HG02610 (cell line): ENCODE data around the gene ESR2.
"Not testable (repeated sequence)": the region's sequence is repeated elsewhere in the genome, so short reads cannot be mapped to it uniquely, and the experiment has no call there.

Source experiments
- ATAC-seq: cut with Tn5 transposase; IDR thresholded peaks from one replicate; pipeline ENCODE4 v1.9.1; 2021; ENCODE audit warnings: mild to moderate bottlenecking, moderate library complexity; ENCODE audit not compliant: unreplicated experiment

Gene ESR2

DNA sequence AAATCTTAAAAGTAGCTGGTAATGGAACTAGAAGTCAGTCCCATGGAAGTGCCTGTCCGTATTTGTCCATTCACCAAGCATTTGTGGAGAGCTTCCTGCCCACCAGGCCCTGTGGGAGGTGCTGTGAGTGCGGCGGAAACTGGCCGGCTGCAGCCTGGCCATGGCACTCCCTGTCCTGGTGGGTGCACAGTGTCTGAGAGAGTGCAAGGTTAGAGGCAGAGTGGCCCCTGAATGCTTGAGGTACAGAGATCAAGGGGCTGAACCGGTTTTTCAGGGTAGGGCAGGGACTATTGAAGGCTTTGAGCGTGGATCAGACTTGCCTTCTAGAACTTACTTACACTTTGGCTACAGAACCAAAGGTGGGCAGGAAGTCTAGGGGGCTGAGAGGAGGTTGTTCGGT is 92.9 kb downstream of the ESR2 start:
- ATAC-seq: no peak

DNA sequence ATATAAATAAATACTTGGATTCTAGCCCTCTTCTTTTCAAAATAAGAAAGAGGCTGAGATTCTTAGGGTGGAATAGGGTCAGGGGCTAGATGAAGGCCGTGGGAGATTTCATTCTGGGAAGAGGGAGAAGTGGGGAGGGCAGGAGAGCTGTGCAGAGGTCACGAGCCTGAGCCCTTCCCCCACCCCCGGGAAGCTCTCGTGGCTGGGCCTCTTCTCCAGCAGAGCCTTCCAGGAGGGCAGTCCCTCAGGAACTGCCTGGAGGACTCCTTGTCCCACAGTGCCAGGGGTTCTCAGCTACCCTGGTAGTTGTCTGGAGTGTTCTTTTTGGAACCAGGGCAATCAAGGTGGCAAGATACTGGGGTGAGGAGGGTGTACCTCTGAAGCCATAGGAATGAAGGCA is 94.0 kb downstream of the ESR2 start:
- ATAC-seq: no peak

DNA sequence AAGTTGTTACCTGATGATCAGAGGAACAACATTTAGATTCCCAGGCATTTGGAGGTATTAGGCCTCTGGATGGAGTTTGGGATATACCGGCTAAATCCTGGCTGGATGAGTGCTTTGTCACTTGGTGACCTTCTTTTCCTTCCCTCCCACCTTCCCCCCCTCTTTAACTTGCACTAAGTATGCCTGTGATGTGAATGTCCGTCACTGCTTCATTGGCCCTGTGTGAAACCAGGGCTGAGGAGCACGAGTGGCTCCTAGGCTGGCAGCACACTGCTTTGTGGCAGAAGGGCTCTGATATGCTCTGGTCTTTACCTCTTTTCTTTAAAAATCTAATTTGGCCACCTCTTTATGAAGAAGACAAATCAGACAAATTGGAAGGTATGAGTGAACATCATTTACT is 95.7 kb downstream of the ESR2 start:
- no peak for ATAC-seq

DNA sequence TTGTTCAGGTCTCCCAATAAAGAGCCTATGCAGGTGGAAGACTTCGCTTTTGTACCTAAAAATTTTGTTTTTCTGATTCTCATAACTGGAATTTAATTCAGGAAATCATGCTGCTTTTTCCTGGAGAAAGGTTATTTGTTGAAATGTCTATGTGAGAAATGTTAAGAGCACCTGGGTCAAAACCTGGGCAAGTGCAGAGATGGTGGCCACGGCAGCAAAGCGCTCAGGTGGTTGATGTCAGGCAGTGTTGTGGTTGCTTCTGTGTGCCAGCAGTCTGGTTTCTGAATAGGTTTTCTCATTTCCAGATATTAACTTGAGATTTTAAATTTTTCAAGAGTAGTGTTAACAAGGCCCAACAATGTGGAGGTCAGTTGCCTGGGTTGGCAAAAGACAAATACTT is 96.2 kb downstream of the ESR2 start:
- ATAC-seq: no peak

DNA sequence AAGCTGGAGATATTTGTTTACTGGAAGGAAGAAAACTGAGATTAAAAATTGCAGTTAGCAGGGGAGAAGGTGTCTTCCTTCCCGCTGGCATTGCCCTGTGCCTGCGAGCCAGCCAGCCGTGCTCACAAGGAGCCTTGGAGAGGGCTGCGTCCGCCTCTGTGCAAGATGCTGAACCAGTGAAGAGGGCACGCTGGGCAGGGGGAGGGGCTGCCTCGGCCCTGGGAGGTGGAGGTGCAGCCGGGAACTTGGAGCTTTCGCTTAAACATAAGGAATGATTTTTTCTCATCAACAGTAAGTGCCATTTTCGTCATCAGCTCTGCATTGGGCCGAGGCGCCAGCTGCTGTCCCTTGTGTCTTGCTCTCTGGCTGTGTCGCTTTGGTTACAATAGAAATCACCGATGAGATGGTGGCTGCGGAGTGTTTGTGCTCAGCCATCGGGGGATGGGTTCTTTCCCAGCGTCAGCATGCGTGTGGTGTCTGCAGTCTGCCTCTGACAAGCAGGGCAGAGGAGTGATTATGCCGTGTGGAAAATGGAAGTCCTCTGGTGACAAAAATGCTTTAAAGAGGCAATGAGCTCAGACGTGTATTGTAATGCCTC is 97.3 kb downstream of the ESR2 start:
- peak; percentile 58 for ATAC-seq

DNA sequence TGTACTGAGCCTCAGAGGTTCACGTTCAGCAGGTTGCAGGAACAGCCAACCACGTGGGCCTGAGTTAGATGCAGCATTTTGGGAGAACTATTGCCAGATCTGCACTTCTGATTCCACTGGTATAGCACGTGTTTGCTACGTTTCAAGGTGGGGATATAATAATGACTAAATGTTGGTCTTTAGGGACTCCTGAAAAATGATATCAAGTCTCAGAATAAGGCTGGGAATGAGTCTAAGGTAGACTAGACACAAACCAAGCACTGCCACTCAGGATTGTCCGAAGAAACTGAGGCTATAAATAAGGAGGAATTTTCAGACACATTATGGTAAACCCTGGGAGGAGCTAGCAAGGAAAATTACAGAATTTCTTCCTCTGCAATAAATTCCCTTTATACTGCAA is 98.1 kb downstream of the ESR2 start:
- ATAC-seq: no peak

DNA sequence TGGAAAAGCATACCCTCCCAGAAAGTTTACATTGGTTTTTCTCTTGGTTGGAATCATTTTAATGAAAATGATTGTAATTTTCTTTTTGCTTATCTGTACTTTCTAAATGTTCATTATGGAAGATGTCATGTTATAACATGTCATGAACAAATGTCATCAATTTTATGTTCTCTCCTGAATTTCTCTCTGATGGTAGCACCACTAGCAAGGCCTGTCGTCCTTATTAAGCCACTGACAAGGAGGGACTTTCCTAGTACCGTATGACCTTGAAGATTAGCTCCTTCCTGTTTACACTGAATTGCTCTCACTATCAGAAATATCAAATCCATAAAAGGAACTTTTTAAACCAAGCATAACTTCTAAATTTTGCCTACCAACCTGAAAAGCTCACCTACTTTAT is 99.0 kb downstream of the ESR2 start:
- peak; percentile 67 for ATAC-seq

DNA sequence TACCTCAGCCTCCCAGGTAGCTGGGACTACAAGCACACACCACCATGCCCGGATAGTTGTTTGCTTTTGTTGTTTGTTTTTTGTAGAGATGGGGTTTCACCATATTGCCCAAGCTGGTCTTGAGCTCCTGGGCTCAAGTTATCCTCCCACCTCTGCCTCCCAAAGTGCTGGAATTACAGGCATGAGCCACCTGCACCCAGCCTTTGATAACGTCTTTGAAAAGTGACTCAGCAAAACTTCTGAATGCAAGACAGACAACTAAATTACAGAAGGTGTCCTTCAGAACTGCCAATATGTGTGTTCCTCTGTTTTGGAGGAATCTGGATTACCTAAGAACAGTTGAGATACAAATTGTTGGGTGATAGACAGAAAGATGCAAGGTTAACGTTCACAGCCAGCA is 99.8 kb downstream of the ESR2 start:
- ATAC-seq: no peak

DNA sequence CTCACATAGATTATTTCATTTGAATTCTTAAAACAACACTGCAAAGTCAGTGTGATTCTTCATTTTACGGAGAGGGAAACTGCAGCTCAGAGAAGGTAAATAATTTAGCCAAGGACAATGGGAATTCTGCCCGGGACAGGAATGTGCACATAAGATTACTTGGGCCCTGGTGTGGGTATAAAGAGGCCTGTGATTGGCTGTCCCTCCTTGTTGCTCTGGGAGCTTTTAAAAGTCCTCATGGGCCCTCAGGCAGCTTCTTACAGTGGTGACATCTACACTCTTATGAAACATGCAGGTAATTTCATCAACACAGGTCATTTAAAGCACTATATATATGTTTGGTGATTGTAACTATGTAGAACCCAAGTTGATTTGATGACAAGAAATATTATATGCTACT is 100.3 kb downstream of the ESR2 start:
- ATAC-seq: no peak

DNA sequence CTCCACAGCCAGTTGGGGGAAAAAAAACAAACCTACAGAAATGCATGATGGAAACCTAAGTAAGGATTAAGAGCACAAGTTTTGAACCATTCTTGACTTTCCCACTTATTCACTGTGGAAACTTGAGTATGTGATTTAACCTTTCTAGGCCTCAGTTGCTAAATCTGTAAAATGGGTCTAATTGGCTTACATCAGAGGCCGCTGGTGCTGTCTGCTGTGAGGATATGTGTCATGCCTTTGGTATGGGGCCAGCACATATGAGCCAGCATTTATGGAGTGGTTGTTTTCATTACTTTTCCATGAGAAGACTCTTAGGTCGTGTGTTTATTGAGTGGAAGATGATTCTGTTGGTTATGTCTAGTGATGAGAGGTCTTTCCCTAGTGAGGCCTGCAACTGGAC is 102.4 kb downstream of the ESR2 start:
- no peak for ATAC-seq

DNA sequence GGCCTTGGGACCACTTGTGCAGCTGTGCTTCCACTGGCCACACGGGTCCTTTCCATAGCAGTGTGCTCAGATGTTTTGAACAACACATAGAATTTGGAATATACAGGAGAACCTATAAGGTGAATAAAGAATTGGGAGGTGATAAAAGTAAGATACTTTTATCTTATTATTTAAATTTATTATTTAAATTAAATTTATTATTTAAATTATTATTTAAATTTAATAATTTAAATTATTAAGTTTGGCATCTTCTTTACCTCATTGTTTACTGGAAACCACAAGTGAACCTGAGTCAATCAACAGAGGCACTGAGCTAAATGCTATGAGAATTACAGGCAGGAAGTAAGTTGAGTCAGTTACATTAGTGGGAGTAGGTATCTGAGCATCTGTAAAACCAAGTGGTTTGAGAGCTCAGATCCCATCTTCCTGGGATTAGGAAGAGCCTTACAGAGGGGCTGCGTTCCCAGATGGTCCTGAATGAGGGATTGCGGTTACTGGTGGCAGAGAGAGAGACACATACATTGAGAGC is 103.1 kb downstream of the ESR2 start:
- ATAC-seq: no peak

DNA sequence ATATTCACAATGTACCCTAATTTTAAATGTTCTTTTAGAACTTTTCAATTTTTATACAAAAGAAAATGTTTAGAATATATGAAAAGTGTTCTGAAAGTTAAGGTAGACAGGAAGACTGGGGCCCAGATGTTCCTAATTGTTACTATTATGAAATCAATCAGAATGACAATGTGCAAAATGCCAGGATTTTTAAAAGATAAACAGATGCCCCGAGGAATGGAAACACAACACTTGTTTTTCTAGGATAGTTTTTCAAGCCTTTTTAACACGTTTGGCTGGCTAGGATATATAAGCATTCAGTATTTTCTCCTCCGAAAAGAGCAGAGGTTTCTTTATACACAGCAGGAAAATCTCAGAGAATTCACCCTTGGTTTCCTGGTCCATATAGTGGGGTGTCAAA is 106.8 kb downstream of the ESR2 start:
- ATAC-seq: no peak

DNA sequence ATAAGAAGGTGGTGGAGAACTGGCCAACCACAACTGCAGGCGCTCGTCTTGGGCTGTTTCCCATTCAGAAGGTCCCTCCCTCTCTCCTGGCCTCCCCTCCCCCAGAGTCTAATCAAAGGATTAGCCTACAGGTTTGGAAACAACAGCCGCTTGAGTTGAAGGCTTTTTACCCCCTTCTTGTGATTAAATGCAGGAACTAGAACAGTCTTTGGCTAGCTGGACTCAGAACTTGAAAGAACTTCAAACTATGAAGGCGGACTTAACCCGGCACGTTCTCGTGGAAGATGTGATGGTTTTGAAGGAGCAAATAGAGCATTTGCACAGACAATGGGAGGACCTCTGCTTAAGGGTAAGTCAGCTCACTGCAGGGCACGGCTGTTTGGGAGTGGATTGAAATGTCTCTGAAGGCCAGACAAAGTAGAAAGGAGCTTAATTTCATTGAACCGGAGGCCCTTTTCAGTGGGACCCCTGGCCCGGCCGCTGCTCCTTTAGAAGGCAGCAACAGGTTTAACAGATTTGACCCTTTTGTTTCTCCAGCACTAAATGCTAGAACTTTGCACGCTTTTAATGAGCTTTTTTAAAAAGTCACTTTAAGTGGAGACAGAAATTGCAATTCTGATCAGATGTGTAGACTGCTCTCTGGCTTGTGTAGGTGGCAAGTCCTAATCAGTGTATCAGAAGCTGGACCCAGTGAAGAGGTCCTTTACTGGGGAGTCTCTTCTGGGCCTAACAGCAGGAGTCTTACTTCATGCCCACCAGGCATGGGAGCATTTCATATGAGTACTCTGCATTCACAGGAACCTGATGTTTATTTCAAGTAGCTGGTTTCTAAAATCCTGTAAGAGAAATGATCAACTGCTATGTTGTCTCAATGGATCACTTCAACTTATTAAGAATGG is 107.7 kb downstream of the ESR2 start:
- ATAC-seq: no peak

DNA sequence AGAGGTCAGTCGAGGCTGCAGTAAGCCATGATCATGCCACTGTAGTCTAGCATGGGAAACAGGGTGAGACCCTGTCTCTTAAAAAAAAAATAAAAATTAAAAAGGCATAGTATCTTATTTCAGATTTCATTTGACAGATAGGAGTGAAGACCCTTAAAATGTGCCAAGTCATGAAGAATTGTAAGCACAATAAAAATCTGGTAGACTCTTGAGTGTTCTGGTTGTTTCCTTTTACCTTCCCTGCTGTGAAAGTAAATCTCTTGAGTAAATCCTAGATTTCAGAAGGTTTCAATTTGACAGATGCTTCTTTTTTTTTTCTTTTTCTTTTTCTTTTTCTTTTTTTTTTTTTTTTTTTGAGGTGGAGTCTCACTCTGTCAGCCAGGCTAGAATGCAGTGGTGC is 109.0 kb downstream of the ESR2 start:
- ATAC-seq: no peak

DNA sequence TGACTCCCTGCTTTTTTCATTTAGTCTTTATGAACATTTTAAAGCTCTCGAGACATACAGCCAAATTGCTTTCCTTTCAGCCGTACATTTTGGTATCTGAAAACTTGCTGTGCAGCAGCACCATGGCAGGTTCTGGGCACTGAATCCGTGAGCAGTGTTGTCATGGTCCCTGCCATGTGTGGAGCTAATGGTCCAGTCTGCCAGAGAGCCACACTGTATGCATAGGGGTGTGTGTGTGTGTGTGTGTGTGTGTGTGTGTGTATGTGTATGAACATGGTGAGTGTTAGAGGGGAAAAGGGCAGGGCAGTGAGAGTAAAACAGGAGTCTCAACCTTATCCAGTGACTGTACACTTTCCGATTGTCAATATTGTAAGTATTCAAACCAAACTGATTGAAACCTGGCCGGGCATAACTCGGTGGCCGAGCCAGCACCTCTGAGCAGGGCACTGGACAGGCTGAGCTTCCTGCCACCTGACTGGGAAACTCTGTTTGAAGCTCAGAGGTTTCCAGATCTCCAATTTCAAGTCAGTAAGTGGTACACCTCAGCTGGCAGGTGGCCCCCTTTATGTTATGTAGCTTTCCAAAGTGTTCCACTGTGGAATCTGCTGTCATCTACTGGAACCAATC is 110.0 kb downstream of the ESR2 start:
- no peak for ATAC-seq

DNA sequence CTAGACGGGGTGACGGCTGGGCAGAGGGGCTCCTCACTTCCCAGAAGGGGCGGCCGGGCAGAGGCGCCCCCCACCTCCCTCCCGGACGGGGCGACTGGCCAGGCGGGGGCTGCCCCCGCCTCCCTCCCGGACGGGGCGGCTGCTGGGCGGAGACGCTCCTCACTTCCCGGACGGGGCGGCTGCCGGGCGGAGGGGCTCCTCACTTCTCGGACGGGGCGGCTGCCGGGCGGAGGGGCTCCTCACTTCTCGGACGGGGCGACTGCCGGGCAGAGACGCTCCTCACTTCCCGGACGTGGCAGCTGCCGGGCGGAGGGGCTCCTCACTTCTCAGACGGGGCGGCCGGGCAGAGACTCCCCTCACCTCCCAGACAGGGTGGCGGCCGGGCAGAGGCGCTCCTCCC is 111.3 kb downstream of the ESR2 start:
- not testable (repeated sequence) for ATAC-seq

DNA sequence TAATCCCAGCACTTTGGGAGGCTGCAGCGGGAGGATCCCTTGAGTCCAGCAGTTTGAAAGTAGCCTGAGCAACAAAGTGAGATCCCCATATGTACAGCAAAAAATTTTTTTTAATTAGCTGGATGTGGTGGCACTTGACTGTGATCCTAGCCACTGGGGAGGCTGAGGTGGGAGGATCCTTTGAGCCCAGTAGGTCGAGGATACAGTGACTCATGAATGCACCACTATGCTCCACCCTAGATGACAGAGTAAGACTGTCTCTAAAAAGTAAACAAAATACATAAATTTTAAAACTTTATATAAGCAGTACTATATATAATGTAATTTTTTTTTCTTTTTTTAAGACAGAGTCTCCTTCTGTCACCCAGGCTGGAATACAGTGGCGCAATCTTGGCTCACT is 115.4 kb downstream of the ESR2 start:
- ATAC-seq: no peak

DNA sequence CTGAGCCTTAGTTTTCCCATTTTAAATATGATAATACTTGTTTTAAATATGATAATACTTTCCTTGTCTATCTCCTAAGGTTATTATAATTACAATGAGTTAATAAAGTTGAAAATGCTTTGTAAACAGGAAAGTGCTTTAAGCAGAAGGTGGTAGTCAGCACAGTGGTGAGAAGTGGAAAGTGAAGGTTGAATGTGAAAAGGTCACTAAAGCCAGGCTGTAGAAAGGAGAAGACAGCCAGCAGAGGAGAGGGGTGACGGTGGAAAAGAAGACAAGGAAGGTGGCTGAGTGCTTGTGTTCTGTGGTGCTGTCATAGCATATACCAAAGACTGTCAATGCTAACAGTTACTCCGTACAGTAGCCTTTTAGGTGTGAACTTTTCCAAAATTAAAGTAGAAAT is 117.8 kb downstream of the ESR2 start:
- ATAC-seq: no peak

DNA sequence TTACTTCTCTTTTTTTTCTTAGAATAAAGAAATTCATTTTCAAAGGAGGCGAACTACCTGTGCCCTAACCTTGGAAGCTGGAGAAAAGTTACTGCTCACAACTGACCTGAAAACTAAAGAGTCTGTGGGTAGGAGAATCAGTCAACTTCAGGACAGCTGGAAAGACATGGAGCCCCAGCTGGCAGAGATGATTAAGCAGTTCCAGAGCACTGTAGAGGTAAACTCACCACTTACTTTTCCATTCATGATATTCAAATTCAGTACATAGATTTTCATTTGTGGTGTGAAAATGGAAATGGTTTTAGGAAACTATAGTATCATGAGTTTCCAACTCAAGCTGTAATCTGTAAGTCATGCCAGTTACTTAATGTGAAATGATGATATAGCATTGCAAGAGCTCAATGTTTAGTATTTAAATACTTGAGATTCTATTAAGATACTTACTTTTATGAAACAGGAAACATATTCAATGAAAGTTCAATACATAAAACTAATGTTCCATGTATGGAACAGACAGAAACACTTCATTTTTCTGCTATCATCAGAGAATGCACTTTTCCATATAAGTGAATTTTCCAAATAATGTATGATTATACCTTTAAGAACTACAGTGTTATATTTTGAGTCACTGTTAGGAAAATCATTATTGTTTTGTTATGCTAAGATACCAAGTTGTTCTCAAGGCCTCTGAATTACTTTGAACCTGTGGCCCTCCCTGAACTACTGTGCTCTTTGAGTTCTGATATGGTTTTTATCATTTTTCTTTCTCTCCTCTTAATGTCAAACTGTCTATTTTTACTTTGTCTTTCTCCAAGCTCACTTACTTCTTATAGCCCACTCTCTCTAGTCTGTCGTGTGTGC is 119.0 kb downstream of the ESR2 start:
- no peak for ATAC-seq

DNA sequence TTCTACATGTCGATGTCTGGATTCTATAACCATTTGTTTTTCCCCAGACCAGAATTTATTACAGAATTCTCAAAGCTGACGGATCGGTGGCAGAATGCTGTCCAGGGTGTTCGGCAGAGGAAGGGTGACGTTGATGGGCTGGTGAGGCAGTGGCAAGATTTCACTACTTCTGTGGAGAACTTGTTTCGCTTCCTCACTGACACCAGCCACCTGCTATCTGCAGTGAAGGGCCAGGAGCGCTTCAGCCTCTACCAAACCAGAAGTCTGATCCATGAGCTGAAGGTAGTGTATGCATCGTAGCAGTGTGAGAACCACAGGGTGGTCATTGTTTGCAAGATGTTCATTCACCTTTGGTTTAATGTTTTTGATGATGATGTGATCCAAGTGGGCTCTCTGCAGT is 124.0 kb downstream of the ESR2 start:
- peak; percentile 57 for ATAC-seq

DNA sequence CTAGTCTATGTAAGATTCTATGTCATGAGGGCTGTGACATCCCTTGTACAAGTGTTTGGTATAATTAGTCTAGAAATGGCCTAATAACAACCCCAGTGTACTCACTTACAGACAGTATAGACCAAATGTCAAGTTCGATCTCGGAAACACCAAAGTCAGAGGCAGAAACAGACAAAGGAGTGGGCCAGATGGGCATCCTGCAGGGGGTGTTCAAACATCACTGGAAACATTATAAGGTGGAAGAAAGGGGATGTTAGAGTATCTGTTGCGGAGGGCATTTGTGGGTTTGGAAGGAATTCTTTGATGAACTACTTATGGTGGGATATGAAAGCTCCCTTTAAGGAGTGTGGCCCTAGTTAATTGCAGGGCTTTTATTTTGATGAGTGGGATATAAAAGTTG is 134.6 kb downstream of the ESR2 start:
- ATAC-seq: no peak
